ENCODE data around the gene ANKRD63. TPM values are rescaled to one million over a fixed set of nuclear protein-coding genes. Genes with fewer than 3 reads are reported as not detected.

ANKRD63 gene
- total RNA-seq, 4 donors from 2014 or later = not detected

GRCh38 chr15:40325700-40326099 is 42.8 kb upstream of the ANKRD63 start:
- WGBS, 2 donors = 77 to 87% methylated on average over 2 of the region's 2 CpGs
- H3K4me1 ChIP-seq = peaks cover 0 to 58% (median 41%) of the 10 kb centered on the region in 4 donors

GRCh38 chr15:40325188-40325587 is 42.3 kb upstream of the ANKRD63 start:
- Histone ChIP-seq H3K4me3 (peak overlapping the region; percentile 76 to 91 (median 86)), H3K4me1 (peaks cover 0 to 53% (median 36%) of the 10 kb centered on the region in 4 donors), H3K27ac (peak overlapping the region in 1 of 4 donors; percentile 91), H3K9me3 (no peaks in the 10 kb centered on the region), H3K36me3 (no peaks in the 10 kb centered on the region), H3K27me3 (no peaks in the 10 kb centered on the region)
- DNase-seq (ENCODE audit: low spot score in 2 of 2) = no peak
- TF ChIP-seq EP300 (IDR thresholded peaks at IDR 0.05) = no peak
- no peak for TF ChIP-seq CTCF (IDR thresholded peaks at IDR 0.05)
- no peak for TF ChIP-seq POLR2A (IDR thresholded peaks at IDR 0.05)
- WGBS, 2 donors = 47 to 57% methylated on average over 2 of the region's 2 CpGs

More at GRCh38 chr15:40325700-40326099, 42.8 kb upstream of the ANKRD63 start:
- DNase-seq (ENCODE audit: low spot score in 2 of 2) = no peak
- Histone ChIP-seq H3K27me3 (no peaks in the 10 kb centered on the region), H3K9me3 (no peaks in the 10 kb centered on the region), H3K36me3 (no peaks in the 10 kb centered on the region), H3K4me3 (no peak overlapping the region), H3K27ac (peak overlapping the region in 1 of 4 donors; percentile 91)
- TF ChIP-seq CTCF (IDR thresholded peaks at IDR 0.05) (no peak), EP300 (IDR thresholded peaks at IDR 0.05) (no peak), POLR2A (IDR thresholded peaks at IDR 0.05) (no peak)

DNA sequence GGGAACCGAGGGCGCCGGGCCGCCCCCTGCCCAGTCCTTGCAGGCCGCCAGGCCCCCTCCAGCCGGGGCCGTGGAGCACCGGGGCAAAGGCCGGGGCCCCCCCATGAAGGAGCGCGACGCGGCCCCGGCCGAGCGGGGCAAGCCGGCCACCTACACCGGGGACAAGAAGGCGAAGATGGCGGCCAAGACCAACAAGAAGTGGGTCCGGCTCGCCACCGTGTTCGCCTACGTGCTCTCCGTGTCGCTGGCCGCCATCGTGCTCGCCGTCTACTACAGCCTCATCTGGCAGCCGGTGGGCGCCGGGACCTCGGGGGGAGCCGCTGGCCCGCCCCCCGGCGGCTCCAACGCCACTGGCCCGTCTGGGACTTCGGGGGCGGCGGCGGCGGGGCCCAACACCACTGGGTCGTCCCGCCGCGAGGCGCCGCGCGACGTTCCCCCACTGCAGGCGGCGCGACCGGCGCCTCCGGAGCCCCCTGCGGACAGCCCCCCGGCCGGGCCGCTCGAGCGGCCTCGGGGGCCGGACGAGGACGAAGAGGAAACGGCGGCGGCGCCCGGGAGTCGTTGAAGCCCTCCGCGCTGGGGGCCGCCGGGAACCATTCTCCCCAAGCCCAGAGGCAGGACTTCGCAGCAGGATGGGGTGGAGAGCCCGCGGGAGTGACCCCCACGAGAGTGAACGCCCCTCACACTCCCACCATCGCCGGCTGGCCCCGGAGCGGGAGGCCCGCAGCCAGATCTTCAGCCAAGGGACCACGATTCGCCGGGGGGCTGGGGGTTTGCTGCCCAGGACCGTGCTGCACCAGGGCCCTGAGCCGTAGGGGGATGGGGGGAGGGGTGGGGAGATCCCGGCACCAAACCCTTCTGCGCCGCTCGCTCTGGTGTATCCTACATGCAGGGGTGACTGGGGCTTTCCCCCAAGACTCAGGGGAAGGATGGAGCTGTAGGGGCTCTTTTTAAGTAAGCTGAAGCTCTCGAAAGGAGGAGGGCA is 41.4 kb upstream of the ANKRD63 start:
- Histone ChIP-seq H3K36me3 (no peaks in the 10 kb centered on the region), H3K4me3 (peak overlapping the region; percentile 76 to 91 (median 86)), H3K9me3 (no peaks in the 10 kb centered on the region), H3K27me3 (no peaks in the 10 kb centered on the region), H3K27ac (peak overlapping the region; percentile 37 to 91 (median 86)), H3K4me1 (peaks cover 0 to 49% (median 30%) of the 10 kb centered on the region in 4 donors)
- DNase-seq (ENCODE audit: low spot score in 2 of 2) = no peak
- no peak for TF ChIP-seq CTCF (IDR thresholded peaks at IDR 0.05)
- peak in 1 of 2 donors; percentile 18 for TF ChIP-seq EP300 (IDR thresholded peaks at IDR 0.05)
- 2 to 3% methylated on average over 34 to 76 of the region's 101 CpGs for WGBS, 2 donors

GRCh38 chr15:40323239-40323952 is 40.5 kb upstream of the ANKRD63 start, which contains the start of gene INAFM2:
Gene INAFM2 (plus strand): TSS chr15:40323692. CDS start chr15:40324056, 364 bp downstream.
- Histone ChIP-seq H3K9me3 (no peaks in the 10 kb centered on the region), H3K36me3 (no peaks in the 10 kb centered on the region), H3K4me3 (peak within 1 kb of the TSS; percentile 76 to 91 (median 86)), H3K27ac (peak within 1 kb of the TSS; percentile 55 to 91 (median 86)), H3K4me1 (peaks cover 0 to 46% (median 27%) of the 10 kb centered on the region in 4 donors), H3K27me3 (no peaks in the 10 kb centered on the region)
- DNase-seq (ENCODE audit: low spot score in 2 of 2) = peak; percentile 62 to 70
- WGBS, 2 donors = 0 to 2% methylated on average over 27 to 79 of the region's 103 CpGs
- TF ChIP-seq EP300 (IDR thresholded peaks at IDR 0.05) (peak in 1 of 2 donors; percentile 70), CTCF (IDR thresholded peaks at IDR 0.05) (peak; percentile 61 to 89 (median 64)), POLR2A (IDR thresholded peaks at IDR 0.05) (peak; percentile 33 to 52)

Data from tibial nerve (tissue), 4 donors.